HG02642 (cell line): ENCODE measurements around the gene TBCEL.
A peak's percentile ranks its signal among the peaks of the same experiment; 100 is the strongest.

Experiments
- ATAC-seq: cut with Tn5 transposase; IDR thresholded peaks from one replicate; pipeline ENCODE4 v1.9.1; 2021; ENCODE audit warnings: mild to moderate bottlenecking; ENCODE audit not compliant: unreplicated experiment, poor library complexity

Gene TBCEL

DNA sequence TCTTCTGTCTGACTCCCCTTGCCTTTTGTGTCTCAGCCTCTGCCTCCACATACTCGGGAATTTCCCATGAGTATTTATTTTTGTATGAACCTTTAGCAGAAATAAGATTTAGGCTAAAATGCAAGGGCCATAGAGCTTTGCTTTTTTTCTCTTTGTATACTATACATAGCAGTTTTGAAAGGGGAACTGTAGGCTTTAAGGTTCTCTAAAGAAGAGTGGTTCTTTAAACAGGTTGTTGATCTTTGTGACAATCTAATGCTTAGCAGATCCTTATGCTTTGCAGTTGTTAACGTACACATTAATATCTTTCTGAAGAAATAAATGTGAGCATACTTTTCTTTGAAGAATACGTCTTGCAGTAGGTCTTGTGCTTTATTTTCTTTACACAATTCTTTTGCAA, 35.0 kb downstream of the TBCEL start:
- ATAC-seq: no peak

DNA sequence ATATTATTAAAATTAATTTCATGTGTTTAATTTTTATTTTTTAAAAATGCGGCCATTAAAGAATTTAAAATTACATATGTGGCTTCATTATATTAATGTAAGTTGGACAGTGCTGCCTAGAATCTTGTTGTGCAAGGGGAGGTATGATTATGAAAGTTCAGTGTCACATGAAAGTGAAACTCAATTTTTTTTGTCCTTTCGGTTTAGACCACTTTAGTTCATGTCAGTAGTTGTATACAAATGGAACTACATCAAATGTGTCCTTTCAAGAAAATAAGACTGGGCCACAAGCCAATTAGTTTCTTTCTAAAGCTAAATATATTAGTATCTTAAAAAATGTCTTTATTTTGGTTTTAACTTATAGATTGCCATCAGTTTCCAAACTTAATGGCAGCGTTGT, 35.7 kb downstream of the TBCEL start:
- peak; percentile 96 for ATAC-seq

DNA sequence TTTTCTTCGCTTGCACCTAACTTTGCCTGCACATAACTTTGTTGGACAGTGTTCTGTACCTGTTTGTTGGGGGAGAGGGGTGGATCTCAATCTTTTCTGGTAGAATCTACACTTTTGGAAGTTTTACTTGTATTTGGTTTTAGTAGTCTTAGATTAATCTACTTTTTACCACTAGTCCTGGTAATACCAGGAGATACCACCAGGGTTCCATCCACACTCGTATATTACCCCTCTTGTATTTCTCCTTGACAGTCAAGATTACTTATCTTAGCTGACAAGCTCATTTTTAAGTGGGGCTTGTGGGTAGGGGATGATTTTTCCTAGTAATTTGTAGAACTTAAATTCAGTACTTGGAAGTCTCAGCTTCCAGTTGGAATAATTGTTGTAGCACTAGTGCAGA, 39.8 kb downstream of the TBCEL start:
- ATAC-seq: no peak

DNA sequence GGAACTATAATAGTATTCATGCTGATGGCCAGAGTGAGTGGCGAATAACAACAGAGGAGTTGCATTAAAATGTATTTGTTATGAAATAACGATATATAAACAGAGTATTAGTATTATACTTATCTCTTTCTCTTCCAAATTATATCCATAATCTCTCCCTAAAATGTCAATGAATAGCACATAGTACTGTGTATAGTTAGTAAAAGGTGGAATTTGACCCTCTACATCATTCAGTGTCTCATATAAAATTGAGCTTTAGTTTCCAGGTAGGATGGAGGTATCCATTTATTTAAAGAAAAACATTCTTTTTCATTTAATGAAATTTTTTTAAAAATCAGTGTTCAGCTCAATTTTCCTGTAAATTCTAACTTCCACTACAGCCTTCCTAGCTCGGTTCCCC, 42.7 kb downstream of the TBCEL start:
- no peak for ATAC-seq

DNA sequence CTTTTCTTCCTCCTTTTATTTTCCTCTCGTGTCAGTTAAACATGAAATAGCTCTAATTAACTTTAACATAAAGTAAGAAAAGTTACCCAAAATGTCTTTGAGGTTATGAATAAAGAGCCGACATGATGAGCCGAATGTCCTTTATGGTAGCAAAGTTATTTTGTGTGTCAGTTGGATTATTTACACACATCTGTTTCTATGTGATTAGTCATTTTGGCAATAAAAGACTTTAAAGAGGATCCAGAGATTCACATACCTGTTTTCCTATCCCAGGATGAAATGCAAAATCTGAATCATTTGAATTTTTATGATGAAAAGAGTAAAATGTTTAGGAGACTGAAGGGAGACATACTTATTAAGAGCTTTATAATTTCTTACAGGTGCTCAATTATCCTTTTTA, 43.1 kb downstream of the TBCEL start:
- no peak for ATAC-seq

DNA sequence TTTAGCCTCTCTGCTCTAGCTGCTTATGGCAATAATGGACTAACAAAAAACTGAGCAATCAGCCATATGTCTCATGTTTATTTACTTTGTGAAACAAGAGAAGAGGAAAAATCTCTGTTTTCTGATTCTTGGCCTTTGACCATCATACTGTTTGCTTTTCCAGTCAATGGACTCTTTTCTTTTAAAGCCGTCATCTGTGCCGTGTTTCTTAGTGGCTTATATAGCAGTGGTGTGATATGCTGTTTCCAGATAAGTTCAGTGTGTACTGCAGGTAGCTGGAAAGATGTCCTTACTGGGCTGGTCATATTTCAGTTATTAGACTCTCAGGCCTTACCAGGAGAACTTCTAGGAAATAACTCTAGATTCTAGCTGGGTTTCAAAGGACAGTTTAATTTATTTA, 43.6 kb downstream of the TBCEL start:
- no peak for ATAC-seq

DNA sequence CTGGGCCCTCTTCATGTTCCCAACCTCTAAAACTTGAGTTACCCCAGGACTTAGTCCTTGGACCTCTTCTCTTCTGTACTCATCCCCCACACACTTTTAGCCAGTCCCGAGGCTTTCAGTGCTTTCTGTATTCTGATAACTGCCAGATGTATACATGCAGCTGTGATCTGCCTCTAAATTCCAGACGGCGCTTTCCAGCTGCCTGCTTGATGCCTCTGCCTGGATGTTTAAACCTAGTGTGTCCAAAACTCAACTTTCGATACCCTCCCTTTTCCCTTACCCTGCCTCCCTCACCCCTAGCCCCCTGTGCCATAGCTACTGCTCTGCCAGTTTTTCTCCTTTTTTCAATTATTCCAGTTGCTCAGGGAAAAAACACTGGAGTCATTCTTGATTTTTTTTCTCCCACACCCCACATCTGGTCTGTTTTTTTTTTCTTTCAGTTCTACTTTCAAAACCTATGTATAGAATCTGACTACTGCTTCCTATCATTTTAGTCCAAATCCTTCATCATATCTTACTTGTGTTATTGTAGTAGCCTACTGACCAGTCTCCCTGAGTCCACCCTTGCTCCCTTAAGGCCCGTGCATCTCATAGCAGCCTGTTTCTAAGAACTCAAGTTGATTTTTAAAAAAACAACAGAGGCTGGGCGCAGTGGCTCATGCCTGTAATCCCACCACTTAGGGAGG, 44.2 kb downstream of the TBCEL start:
- ATAC-seq: no peak

DNA sequence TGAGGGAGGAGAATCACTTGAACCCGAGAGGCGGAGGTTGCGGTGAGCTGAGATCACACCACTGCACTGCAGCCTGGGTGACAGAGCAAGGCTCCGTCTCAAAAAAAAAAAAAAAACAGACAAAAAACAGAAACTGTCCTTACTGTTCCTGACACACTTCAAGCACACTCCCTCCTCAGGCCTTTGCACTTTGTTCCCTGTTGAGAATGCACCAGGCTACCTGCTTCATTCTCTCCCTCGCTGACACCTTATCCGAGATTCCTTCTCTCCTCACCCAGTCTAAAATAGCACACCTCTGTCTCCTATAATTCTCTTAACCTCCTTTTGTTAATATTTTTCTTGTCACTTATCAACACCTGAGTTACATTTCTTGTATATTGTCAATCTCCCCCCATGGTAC, 44.9 kb downstream of the TBCEL start:
- ATAC-seq: no peak

DNA sequence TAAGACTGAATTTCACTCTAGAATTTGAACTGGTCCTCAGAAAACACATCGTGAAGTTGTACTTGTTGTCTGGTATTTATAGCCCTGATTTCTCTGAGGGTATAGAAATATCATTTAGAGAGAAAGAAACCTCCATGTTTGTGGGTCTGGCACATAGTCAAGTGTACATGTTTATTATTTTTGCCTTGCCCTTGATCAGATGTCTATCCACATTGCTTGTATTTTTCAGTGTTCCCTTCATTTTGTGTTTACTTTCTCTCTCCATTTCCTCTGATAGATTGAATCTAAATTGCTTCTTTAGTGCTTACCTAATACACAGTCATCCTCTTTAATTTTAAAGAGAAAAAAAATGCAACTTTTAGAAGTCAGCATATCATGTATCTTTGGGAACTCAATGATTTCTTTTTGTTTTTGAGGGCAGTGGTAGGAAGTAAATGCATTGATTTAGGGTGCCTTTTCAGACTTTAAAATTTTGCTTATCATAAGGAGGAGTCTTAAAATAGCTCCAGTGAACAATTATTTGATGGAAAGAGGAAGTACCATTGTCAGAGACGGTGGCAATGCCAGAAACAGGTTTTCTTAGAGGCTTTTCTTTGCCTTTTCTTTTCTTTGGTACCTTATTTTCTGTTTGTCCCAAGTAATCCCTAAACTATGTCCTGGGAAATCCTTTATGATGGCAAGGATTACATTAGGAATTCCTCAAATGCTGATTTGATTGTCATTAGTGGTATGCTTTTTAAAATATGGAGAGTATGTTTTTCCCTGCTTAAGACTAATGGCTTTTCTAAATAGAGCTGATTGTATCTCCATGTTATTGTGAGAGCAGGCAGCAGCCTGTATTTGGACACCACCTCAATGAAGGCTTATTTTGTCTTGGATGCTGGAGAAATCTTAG, 47.3 kb downstream of the TBCEL start:
- no peak for ATAC-seq

DNA sequence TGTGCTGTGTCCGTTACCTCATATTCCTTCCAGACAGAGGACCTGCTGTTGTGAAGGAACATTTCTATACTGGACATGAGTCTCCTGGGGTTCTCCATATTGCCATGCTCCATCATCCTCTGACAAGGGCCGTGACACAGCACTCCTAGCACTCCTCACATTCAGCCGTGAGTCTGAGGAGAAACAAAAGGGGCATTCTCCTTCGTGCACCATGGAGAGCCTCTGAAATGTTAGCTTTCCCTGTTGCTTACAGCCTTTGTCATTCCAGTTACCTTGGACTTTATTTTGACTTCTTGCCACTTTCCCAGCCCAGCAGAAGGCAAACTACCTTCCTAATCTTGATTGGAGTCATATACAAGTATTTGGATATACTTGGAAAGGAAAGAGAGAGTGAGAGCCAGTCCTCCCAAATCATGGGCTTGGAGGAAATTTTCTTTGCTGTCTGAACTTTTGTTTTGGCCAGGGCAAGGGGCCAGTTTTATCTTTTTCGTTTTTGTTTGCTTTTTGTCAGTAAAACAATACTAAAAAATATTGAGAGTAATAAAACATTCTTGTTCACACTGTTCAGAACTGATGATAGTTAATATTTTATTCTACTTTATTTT, 48.0 kb downstream of the TBCEL start:
- no peak for ATAC-seq

DNA sequence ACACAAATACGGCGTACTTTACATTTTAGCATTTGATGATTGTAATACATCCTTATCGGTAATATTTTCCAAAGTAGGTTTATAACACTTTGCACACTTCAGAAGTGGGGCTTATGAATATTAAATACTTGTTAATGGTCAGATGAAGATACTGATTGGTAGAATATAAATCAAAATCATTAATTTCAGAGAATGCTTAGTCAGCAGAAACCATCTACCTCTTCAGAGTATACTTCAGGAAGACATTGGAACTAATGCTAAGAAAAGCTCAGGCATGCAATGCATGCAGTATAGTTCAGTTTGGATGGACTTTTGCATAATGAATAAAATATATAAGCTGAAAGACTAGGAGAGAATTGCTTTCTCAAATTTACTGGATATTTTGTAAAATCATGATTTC, 57.4 kb downstream of the TBCEL start:
- ATAC-seq: no peak

DNA sequence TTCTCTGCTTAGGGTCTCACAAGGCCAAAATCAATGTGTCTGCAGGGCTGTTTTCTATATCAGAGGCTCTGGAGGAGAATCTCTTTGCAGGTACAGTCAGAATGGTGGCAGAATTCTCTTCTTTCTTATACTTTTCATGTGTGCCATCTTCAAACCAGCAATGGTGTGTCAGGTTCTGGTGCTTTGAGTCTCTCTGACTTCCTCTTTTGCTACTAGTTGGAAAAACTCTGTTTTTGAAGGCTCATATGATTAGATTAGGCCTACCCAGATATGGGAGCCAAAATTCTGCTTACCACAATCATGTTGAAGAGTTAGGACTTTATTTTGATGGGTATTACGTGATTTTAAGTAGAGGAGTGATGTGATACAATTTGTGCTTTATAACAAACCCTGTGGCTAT, 58.3 kb downstream of the TBCEL start:
- ATAC-seq: no peak

DNA sequence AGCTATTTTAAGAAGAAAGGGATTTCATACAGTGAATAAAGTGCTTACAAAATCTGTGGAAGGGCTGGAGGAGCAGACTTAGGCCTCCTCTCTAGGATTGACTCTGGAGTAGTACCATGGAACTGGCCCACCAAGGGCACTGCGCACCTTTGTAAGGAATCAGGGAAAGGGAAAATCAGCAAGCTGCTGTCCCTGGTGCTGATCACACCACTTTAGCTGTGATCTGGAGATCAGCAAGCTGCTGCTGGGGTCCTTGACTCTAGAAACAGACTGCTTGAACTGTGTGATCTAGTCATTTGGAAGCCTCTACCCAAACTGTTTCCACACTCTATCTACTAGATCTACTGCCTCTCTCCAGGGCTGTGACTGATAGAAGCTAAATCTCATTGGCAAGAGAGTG, 58.8 kb downstream of the TBCEL start:
- ATAC-seq: no peak

DNA sequence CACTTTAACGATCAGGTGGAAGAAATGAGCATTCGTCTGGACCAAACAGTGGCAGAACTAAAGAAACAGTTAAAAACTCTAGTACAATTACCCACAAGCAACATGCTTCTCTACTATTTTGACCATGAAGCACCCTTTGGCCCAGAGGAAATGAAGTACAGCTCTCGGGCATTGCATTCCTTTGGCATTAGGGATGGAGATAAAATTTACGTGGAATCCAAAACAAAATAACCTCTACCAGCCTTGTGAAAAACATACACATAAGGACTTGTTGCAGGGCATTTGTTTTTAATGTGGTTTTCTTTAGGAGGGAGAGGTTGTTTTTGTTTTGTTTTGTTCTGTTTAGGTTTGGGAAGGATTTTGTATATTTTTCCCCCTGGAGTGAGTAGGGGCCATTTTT, 63.0 kb downstream of the TBCEL start:
- ATAC-seq: no peak

DNA sequence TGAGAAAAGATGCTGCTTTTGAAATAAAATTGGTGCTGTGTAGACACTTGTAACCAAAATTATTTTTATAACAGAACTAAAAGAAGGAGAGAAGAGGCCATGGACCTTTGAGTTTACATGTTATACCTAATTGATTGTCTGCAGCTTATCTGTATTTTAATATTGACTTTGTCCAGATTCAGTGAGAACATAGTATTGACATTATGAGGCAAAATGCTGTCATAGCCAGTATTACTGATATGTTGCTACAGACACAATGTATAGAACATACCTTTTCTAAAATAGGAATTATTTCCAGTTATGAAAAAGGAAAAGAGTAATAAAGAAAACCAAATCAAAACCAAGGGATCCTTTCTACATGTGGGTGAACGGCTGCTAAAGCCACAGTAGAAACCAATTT, 65.7 kb downstream of the TBCEL start:
- ATAC-seq: no peak

DNA sequence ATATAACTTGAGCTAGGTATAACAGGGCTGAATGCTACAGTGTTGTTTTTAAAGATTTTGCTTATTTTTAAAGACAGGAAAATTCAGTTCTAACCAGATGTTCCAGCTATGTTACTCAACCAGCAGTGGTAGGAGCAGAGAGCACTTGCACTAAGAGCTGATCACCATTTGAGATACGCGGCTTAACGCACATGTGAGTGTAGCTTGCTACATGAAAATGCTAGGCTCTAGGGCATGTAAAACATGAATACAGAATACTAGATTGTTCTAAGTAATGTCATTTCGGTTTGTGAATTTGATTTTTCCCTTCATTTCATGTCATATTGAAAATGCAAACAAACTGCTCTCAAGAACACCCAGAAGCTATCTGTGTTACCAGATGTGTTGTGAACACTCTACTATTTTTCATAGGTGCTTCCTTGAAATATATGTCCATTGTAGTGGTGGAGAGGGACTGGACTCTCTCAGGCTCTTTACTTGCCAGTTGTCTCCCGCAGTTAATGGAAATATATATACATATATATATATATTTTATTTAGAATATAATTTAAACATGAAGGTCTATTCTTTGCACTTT, 66.3 kb downstream of the TBCEL start:
- ATAC-seq: no peak

DNA sequence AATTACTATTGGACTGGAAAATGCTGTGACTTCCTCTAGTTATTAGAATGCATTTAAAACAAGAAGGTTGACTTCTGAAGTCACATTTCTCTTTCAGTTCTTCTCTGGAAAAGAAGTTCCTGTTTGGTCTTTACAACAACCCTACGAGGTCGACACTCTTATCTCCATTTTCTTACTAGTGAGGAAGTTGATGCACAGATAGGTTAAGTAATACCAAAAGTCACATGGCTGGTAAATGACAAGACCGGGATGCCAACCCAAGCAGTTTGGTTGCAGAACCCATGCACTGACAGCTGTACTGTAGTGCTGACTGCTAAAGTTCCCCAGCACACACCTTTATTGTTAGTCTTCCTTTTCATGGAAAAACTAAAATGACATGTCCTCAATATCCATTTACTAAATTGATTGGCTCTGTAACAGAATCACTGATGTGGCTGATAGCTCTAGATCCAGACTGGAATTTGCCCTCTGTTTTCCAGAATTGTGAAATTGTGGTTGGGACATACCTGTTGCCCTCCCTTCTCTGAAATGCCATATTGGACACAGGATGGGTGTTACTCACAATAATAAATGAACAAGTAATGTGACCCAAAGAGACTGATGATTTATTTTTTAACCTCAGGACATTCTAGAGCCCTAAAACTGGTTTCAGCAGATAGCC, 67.7 kb downstream of the TBCEL start:
- ATAC-seq: no peak

DNA sequence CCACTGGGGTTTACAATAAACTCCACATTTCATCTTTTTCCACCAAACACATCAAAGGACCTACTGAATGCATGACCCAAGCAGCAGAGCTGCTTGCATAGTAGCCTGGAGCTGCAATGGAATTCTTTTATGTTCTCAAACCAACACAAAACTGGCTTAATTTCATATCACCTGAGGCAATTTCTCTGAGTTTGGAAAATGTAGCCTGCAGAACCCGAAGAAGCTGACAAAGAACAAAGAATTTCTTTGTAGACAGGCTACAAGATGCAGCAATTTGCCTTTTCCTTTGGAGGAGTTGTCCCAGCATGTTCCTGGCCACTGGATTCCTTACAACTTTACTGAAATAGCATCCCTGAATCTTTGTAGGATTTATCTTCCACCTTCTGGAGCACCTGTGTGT, 71.7 kb downstream of the TBCEL start:
- ATAC-seq: no peak

DNA sequence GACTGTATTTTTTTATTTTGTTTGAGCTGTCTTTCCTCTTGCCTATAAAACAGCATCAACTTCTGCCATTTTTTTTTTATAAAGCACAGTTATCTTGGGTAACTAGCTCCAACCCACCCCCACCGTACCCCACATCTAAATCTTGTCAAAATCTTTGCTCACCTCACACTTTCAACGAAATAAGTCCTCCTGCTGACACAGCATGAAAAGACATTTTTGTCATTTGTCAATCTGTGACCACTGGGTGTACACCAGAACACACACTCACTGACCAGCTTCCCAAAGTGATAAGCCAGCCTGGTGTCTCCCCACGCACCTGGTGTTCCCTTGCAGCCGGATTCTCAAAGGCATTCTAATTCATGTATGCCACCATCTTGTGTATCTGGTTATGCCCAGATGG, 75.5 kb downstream of the TBCEL start:
- ATAC-seq: no peak

DNA sequence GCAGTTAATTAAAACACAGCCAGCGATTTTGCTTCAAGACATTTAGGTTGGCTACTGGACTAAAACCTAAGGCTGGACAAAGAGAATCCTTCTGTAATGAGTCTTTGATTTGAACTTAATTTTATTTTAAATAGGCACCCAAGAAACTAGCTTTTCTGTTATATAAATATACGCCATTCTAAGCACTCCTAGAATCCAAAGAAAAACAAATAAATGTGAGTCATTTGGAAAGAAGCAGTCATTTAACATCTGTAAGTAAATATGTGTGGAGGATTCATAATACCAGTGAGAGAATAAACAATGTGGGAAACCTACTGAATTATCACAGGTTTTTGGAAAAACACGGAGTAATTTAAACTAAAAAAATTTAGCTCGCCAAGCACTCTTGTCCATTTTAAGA, 76.0 kb downstream of the TBCEL start:
- no peak for ATAC-seq

DNA sequence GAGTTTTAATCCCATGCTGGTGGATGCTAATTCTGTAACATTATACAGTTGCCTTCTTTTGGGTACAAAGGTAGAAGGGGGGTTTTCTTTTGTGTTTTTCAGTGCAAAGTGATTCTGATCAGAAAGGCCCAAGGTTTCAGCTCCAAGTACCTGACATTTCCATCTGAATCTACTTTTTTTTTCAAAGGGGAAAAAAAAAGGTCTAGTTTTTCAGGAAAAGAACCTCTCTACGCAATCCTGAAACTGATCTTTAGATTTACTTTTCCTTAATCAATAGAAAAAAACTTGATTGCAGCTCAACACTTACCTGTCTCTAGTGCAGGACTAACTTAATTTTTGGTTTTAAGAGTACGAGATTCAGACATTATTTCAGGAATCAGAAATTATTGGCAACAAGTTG, 77.0 kb downstream of the TBCEL start, which contains the start of gene TECTA:
Gene TECTA, plus strand, starts transcription at position 301 of the 400 bp plus-strand sequence. CDS start 1,423 bp downstream, outside the sequence.
- ATAC-seq: no peak
